ENCODE results near the gene XXYLT1.
"Not testable (repeated sequence)": the region's sequence is repeated elsewhere in the genome, so short reads cannot be mapped to it uniquely, and the experiment has no call there.

The XXYLT1 gene

DNA sequence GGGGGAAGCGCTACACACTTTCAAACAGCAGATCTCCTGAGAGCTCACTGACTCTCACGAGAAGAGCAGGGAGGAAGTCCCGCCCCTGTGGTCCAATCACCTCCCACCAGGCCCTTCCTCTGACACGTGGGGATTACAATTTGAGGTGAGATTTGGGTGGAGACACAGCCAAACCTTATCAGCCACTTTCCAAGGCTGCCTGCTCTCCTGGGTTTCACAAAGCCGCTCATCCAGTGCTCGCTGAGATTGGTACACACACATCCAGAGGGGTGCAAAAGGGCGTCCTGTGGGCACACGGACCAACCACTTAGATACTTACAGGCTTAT, 23.1 kb downstream of the XXYLT1 start:
- no peaks in the 10 kb centered on the region for H3K27me3 Mint-ChIP-seq
- H3K9me3 Mint-ChIP-seq = no peaks in the 10 kb centered on the region
- peaks cover 18% of the 10 kb centered on the region for H3K4me1 Mint-ChIP-seq
- H3K36me3 Mint-ChIP-seq = peaks cover 7% of the 10 kb centered on the region
- no peak overlapping the region for H3K27ac Mint-ChIP-seq
- H3K4me3 Mint-ChIP-seq = no peak overlapping the region

DNA sequence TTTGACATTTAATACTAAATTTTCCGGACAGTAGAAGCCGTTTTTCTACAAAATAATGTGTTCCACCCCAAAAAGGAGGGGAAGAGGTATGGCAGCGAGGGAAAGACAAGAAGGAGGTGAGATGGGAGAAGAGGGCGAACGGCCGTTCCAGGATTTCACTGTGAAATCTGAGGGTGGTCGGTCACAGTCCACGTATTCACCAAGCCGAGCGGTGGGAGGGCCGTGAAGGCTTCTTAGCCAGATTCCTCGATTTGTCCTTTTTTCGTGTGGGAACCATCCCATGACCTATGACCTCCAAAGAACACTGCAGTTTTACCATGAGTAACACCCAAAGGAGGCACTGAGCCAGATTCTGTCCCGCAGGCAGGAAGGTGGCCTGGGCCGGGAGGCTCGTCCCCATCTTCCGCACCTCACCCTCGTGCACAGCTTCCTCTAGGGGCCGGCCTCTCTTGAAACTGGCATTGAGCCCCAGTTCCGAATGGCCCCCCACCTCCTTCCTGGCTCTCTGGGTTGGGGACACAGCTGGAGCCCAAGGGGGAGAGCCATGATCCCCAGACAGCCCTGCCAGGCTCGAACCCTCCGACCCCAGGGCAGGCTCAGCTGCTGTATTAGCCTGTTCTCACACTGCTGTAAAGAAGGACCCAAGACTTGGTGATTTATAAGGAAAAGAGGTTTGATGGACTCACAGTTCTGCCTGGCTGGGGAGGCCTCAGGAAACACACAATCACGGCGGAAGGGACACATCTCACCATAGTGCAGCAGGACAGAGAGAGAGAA, 23.7 kb downstream of the XXYLT1 start:
- Mint-ChIP-seq H3K4me1 (peaks cover 13% of the 10 kb centered on the region), H3K27ac (no peak overlapping the region), H3K4me3 (no peak overlapping the region), H3K9me3 (no peaks in the 10 kb centered on the region), H3K27me3 (no peaks in the 10 kb centered on the region), H3K36me3 (peaks cover 7% of the 10 kb centered on the region)

- H3K4me1 Mint-ChIP-seq = peaks cover 7% of the 10 kb centered on the region
- H3K9me3 Mint-ChIP-seq = no peaks in the 10 kb centered on the region
- H3K36me3 Mint-ChIP-seq = peaks cover 7% of the 10 kb centered on the region
- H3K27me3 Mint-ChIP-seq = no peaks in the 10 kb centered on the region
- H3K27ac Mint-ChIP-seq = no peak overlapping the region
- no peak overlapping the region for H3K4me3 Mint-ChIP-seq
These were observed 24.4 kb downstream of the XXYLT1 start for GRCh38 chr3:195246581-195246995.

- peaks cover 7% of the 10 kb centered on the region for H3K36me3 Mint-ChIP-seq
- H3K27me3 Mint-ChIP-seq = no peaks in the 10 kb centered on the region
- no peak overlapping the region for H3K27ac Mint-ChIP-seq
- H3K4me1 Mint-ChIP-seq = peaks cover 3% of the 10 kb centered on the region
- H3K4me3 Mint-ChIP-seq = no peak overlapping the region
- no peaks in the 10 kb centered on the region for H3K9me3 Mint-ChIP-seq
These were observed 25.4 kb downstream of the XXYLT1 start for GRCh38 chr3:195245531-195245951.

GRCh38 chr3:195241592-195242355, 29.2 kb downstream of the XXYLT1 start:
- no peak overlapping the region for H3K4me3 Mint-ChIP-seq
- H3K27ac Mint-ChIP-seq = no peak overlapping the region
- no peaks in the 10 kb centered on the region for H3K27me3 Mint-ChIP-seq
- no peaks in the 10 kb centered on the region for H3K4me1 Mint-ChIP-seq
- H3K36me3 Mint-ChIP-seq = peaks cover 16% of the 10 kb centered on the region
- peaks cover 6% of the 10 kb centered on the region for H3K9me3 Mint-ChIP-seq

- Mint-ChIP-seq H3K4me1 (no peaks in the 10 kb centered on the region), H3K9me3 (peaks cover 6% of the 10 kb centered on the region), H3K4me3 (no peak overlapping the region), H3K27me3 (no peaks in the 10 kb centered on the region), H3K36me3 (peaks cover 18% of the 10 kb centered on the region), H3K27ac (no peak overlapping the region)
These were observed 30.0 kb downstream of the XXYLT1 start for GRCh38 chr3:195240939-195241338.

DNA sequence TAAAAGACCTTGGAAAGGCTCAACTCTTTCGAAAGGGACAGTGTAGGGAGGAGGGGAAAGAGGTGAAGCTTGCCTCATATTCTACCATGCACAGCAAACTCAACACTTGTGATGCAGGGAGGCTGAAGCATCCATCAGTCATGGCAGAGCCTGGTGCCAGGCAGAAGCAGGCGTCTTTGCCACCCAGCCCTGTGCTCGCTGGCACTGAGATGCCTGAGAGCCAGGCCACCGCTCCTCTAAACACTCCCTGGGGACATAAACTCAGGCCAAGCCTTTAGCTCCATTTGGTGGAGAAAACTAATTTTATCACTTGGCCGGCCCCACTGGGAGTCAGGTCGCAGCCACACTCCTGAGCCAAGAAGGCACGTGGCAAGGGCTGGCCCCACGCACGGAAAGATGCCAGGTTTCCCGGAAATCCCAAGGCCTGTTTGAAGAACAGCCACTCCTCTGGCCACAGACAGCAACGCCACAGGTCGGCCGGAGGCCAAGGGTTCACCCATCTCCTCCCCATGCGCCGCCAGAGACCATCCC, 30.7 kb downstream of the XXYLT1 start:
- Mint-ChIP-seq H3K27me3 (no peaks in the 10 kb centered on the region), H3K36me3 (peaks cover 16% of the 10 kb centered on the region), H3K4me3 (no peak overlapping the region), H3K4me1 (no peaks in the 10 kb centered on the region), H3K9me3 (peaks cover 6% of the 10 kb centered on the region), H3K27ac (no peak overlapping the region)

DNA sequence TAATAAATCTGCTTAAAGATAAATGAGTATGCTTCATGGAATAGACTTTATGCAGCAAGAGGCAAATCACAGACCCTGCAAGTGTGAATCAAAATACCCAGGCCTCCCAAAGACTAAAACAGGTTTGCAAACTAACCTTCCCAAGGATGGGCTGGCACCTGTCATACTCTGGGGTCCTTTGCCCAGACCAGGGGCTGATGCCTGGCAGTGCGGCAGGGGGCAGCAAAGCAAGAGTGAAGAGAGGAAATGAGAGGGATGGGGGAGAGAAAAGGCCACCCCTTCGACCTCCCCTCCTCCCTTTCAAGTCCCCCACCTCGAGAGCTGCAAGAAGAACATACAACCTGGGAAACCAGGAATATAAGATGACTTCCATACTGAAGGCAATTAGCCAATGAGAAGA, 31.8 kb downstream of the XXYLT1 start:
- H3K27me3 Mint-ChIP-seq = no peaks in the 10 kb centered on the region
- H3K4me1 Mint-ChIP-seq = no peaks in the 10 kb centered on the region
- H3K9me3 Mint-ChIP-seq = peaks cover 13% of the 10 kb centered on the region
- no peak overlapping the region for H3K4me3 Mint-ChIP-seq
- H3K36me3 Mint-ChIP-seq = peaks cover 18% of the 10 kb centered on the region
- H3K27ac Mint-ChIP-seq = no peak overlapping the region

DNA sequence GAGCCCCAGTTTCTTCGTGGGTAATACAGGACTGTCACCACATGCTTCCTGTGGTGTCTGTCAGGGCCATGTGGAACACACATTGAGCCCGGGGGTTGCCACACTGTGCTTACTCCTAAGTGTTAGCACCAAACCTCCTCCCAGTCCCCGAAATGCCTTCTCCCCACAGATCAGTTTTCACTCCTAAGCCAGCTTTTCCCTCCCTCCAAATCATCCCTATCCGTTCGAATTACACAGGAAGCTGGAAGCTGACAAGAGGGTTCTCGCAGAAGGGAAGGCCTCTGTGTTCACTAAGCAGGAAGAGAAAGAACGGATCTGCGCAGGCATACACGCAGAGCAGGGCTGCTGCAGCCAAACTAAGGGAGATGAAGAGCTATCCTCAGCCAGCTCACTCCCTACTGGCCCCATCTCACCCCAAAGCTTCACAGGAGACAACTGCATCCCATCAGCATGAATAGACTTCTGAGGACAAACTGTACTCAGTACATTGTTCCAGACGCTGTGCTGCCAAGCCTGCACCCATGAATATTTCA, 32.3 kb downstream of the XXYLT1 start:
- Mint-ChIP-seq H3K36me3 (peaks cover 18% of the 10 kb centered on the region), H3K4me3 (no peak overlapping the region), H3K27ac (no peak overlapping the region), H3K9me3 (peaks cover 13% of the 10 kb centered on the region), H3K4me1 (no peaks in the 10 kb centered on the region), H3K27me3 (no peaks in the 10 kb centered on the region)

GRCh38 chr3:195238081-195238571, 32.8 kb downstream of the XXYLT1 start:
- H3K9me3 Mint-ChIP-seq = peaks cover 17% of the 10 kb centered on the region
- H3K36me3 Mint-ChIP-seq = peaks cover 22% of the 10 kb centered on the region
- no peaks in the 10 kb centered on the region for H3K27me3 Mint-ChIP-seq
- H3K27ac Mint-ChIP-seq = no peak overlapping the region
- H3K4me1 Mint-ChIP-seq = no peaks in the 10 kb centered on the region
- H3K4me3 Mint-ChIP-seq = no peak overlapping the region

DNA sequence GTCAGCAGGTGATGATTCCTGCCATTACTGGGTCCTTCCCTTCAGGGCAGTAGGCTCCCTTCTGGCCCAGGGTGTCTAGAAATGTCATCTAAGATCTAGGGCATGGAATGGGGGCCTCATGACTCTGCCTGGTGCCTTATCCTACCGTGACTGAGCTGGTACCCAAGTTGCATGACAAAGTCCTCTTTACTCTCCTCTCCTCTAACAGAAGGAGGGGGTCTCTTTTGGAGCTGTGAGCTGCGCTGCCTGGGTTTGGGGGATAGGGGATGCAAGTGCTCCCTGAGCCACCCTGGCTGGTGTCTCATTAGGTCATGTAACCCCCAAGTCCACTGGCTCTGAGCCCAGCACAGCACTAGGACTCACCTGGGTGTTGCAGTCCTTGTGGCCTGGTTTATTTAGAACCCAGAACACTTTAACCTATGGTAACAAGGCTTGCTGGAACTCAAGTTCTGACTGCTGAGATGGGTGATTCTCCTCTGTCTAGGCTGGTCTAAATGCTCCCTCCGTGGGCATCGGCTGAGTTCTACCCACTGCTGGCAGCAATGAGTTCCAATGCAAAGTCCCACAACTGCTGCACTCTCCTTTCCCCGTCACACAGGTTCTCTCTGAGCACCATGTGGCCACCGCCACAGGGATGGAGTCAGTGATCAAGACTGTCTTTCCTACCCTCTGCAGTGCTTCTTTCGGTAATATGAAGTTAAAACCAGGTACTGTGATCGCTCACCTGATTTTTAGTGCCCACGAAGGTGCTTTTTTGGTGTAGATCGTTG, 34.0 kb downstream of the XXYLT1 start:
- H3K27ac Mint-ChIP-seq = no peak overlapping the region
- no peaks in the 10 kb centered on the region for H3K27me3 Mint-ChIP-seq
- H3K36me3 Mint-ChIP-seq = peaks cover 22% of the 10 kb centered on the region
- H3K4me3 Mint-ChIP-seq = no peak overlapping the region
- peaks cover 21% of the 10 kb centered on the region for H3K9me3 Mint-ChIP-seq
- no peaks in the 10 kb centered on the region for H3K4me1 Mint-ChIP-seq

- no peaks in the 10 kb centered on the region for H3K27me3 Mint-ChIP-seq
- H3K36me3 Mint-ChIP-seq = peaks cover 22% of the 10 kb centered on the region
- H3K27ac Mint-ChIP-seq = no peak overlapping the region
- no peak overlapping the region for H3K4me3 Mint-ChIP-seq
- H3K4me1 Mint-ChIP-seq = no peaks in the 10 kb centered on the region
- H3K9me3 Mint-ChIP-seq = peaks cover 21% of the 10 kb centered on the region
These were observed 34.7 kb downstream of the XXYLT1 start for GRCh38 chr3:195236076-195236798.

DNA sequence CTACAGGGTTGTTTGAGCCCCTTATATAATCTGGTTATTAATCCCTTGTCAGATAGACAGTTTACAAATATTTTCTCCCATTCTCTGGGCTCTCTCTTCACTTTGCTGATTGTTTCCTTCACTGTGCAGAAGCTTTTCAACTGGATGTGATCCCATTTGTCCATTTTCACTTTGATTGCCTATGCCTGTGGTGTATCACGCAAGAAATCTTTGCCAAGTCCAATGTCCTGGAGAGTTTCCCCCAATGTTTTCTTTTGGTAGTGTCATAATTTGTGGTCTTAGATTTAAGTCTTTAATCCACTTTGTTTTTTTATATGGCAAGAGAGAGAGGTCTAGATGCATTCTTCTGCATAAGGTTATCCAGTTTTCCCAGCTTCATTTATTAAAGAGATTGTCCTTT, 40.7 kb downstream of the XXYLT1 start:
- Mint-ChIP-seq H3K27ac (no peak overlapping the region), H3K4me1 (peaks cover 9% of the 10 kb centered on the region), H3K36me3 (peaks cover 10% of the 10 kb centered on the region), H3K9me3 (peaks cover 15% of the 10 kb centered on the region), H3K27me3 (no peaks in the 10 kb centered on the region), H3K4me3 (no peak overlapping the region)

GRCh38 chr3:195228886-195229285, 42.1 kb downstream of the XXYLT1 start:
- H3K4me3 Mint-ChIP-seq, H3K27me3 Mint-ChIP-seq, H3K27ac Mint-ChIP-seq, H3K9me3 Mint-ChIP-seq, H3K4me1 Mint-ChIP-seq, H3K36me3 Mint-ChIP-seq: not testable (repeated sequence)

- H3K27me3 Mint-ChIP-seq = no peaks in the 10 kb centered on the region
- no peak overlapping the region for H3K27ac Mint-ChIP-seq
- H3K4me3 Mint-ChIP-seq = no peak overlapping the region
- H3K36me3 Mint-ChIP-seq = peaks cover 5% of the 10 kb centered on the region
- peaks cover 9% of the 10 kb centered on the region for H3K4me1 Mint-ChIP-seq
- peaks cover under 1% of the 10 kb centered on the region for H3K9me3 Mint-ChIP-seq
These were observed 43.1 kb downstream of the XXYLT1 start for GRCh38 chr3:195227871-195228270.

All from activated naive CD4-positive, alpha-beta T cell treated with anti-CD3 and anti-CD28 coated beads, Interleukin-2, amount 50 U/mL, for 24 hours (primary cell).